Measurements from ENCODE around the gene KDR.

Gene KDR

DNA sequence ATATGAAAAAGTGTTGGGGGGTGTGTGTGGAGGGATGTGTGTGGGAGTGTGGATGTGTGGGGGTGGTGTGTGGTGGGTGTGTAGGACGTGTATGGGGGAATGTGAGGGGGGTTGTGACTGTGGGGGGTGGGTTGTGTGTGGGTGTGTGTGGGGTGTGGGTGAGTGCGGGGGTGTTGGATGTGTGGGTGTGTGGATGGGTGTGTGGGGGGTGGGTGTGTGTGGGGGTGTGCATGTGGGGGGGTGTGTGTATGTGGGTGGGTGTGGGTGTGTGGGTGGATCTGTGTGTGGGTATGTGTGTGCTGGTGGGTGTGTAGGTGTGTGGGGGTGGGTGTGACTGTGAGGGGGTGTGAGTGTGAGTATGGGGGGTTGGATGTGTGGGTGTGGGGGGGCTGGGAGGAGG is 47.8 kb downstream of the KDR start:
- DNase-seq, result no peak

DNA sequence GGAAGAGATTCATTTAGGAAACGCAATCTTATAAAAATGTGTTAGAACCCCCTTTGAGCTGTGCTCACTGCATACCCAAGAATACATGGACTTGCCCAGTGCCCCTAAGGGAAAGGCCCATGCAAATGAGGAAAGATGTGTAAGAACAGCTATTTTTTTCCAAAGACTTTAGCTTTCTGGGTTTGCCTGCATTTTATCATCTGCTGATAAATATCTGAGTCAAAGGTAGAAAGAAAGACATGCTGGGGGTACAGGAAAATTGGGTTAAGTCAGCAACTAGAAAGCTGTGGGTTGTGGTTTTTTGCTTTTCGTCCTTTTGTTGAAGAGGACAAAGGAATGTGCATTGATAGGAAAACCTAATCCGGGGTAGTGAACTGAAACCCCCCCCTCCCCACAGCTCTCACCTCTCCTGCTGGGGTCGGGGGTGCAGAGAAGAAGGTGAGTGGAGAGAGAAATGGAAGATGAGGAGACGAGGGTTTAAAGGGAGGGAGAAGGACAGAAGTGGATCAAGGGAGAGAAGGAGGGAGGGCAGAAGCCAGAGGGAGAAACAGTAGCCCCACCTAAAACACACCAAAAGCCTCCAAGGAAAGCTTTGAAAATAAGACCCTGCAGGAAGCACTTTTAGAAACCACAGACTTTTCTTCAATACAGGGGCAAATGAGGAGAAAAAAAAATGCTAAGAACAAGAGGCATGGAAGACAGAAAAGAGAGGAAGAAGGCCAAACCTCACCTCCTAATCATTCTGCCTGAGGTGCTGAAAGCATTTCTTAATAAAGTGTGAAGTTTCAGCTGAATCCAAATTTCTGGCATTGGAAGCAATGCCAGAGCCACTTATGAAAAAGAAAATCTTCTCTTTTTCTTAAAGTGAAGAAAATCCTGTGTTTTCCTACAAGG is 49.3 kb downstream of the KDR start:
- no peak for DNase-seq

DNA sequence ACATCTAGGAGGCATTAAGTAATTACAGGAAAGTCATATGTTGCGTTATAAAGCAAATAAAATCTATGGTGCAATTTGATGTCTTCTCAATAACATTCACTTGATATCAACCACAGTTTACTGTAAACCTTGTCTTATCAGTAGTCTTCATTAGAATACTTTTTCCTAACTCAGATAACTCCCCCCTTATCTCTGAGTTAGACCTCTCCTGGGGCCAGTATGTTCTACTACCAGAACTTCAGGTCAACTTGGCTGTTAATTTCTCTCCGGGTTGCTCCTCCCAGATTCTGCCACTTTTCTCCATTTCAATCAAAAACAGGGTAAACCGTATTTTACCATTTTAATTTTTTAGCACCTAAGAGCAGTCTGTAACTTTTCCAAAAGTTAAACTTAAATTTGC is 50.0 kb downstream of the KDR start:
- no peak for DNase-seq

DNA sequence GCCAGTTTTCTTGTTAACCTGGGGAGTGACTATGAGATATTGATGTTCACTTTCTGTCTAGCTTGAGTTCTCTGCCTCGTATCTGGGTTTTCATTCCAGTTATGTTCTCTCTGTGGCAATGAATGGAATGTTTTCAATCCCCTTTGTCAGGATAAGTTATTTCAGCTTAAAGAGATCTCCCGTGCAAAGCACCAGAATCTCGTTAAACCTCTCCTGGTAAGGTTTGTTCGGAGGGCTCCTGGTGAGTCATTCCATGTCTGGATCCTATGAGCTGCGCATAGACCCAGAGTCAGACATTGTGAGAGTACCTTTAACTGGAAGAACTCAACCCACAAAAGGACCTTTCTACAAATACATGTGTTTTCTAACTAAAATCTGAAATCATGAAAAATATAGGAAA is 51.0 kb downstream of the KDR start:
- DNase-seq, result no peak

GRCh38 chr4:55071951-55072350 is 53.4 kb downstream of the KDR start:
- DNase-seq, result no peak

DNA sequence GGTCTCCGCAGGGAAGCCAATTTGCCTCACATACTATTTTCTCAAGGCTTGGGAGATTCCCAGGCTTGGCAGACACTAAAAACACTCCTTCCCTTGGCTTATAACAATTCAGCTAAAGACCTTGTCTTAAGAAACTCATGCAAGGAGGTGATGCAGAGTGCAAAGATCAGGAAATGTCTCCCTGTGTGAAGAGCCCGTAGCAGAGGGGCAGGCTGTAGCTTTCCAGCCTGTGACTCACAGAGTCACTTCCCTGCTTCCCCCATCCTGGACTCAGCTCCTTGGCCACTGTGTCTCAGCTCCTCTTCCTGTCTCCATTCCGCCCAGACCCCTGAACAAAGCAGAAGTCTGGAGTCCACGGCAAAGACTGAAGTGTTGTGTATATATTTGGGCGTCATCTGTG is 56.1 kb downstream of the KDR start:
- no peak for DNase-seq

DNA sequence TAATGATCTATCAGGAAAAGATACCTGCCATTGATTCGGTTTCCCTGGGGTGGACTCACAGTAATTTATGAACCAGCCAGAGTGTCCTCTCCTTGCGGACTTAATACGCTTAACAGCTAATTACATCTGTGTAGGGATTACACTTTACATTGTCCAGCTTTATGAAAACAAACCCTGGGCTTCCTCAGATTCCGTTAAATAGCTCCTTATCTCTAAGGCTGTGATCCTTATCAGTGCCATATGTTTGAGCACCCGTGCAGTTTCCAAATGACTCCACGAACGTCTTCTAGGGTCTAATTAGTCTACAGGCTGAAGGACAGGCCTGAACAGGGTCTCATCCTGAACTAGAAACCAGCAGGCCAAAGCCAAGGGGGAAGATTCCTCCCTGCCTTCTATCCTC is 56.9 kb downstream of the KDR start:
- DNase-seq, result no peak

GRCh38 chr4:55066018-55066417 is 59.4 kb downstream of the KDR start:
- DNase-seq, result no peak

DNA sequence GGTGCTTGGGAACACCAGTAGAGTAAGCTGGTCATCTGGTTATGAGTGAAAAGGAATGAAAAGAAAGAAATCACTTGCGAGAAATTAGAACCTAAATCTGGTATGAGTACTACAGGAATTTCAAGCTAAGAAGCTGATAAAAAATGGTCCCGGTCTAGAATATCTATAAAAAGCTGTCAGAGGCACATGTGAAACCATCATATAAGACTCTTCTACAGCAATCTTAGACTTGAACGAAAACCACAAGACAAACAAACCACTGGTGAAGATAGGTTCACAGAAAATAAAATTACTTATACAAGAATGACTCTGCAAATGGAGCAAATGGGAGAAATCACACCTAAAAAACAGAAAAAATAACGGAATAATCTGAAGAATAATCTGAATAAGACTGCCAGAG is 69.9 kb downstream of the KDR start:
- no peak for DNase-seq

DNA sequence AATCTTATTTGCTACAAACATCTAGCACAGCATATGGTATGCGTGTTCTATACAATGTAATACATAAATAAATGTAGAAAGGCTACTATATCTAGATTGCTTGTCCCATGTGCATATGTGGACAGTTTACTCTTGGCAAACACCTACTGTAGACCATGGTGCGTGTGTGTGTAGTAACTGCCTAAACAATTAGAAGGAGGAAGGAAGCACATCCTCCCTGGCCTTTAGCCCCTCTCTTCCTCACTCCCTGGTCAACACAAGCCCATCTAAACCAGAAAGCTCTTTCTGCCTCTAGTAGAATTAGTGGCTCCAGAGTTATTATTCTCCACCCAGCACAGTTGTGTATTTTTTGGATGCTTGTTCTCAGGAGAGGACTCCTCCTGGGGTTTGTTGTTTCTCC is 73.9 kb downstream of the KDR start:
- DNase-seq, result no peak

DNA sequence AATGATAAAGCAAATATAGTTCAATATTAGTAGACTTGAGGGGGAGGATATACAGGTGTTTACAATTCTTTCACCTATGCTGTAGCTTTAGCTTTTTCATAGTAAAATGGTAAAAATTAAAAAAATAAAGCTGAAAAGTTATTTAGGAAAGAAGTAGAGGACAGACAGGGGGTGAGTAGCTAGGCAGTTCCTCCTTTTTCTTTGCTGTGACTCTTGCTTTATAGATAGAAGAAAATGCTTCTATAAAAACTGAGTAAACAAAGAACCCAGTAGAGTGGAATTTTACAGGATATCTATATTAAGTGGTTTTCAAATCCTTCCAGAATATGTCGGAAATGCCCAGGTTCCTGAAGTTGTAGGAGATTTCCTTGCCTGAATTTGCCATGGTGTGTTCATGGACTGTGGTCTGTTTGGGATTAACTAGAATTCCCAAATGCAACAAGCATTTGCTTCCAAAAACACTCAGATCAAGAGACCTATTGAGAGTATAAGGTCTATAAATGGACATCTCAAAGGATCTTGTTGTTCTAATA is 74.9 kb downstream of the KDR start:
- DNase-seq, result no peak

DNA sequence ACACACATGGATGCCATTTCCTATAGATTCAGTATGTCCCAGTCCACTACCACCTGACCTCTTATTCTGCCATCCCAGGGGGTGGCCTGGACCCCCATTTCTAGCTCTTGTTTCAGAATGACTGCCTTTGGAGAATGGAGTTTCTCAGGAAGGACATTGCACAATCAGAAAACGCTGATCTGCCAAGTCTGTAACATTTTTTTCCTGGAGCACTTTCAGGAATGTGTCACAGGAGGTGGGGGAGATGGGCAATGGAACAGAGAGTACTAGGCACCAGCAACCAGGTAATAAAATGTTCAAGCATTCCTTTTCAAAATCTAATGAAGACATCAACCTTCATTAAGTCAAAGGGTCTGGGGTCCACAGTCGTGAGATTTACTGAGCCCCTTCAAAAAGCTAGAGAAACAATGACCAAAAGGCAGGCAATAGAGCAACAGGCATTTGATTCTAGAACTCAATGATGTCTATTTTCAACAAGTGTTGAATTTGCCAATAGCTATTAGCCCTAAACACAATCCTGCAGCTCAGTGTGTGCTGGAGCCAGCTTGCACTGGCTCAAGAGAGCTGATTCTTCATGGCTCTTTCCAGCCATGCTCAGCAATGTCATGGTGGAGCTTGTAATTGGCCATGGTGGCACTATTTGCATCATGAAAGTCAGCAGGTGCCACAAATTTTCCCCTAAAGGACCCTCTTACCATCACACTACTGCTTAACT is 87.1 kb downstream of the KDR start:
- DNase-seq, result no peak

- DNase-seq, result no peak
These were observed 87.7 kb downstream of the KDR start for GRCh38 chr4:55037728-55038127.

DNA sequence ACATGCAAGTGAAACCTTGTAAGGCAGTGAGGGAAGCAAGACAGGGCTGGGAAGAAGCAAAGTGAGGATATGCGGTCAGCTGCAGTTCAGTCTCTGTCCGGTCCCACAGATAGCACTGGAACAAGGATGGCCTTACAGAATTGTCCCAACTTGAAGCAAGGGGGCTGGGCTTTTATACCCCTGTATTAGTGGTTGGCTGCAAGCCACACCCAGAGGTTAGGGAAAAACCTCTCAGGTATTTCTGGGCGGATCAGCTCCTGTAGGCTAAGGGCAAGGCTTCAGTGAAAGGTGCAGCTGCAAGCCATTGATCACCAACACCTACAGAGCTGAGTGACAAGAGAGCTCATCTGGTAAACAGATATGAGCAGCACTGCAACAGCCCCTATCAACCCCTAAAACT is 89.0 kb downstream of the KDR start:
- DNase-seq, result no peak

GRCh38 chr4:55035892-55036291 is 89.5 kb downstream of the KDR start:
- no peak for DNase-seq

DNA sequence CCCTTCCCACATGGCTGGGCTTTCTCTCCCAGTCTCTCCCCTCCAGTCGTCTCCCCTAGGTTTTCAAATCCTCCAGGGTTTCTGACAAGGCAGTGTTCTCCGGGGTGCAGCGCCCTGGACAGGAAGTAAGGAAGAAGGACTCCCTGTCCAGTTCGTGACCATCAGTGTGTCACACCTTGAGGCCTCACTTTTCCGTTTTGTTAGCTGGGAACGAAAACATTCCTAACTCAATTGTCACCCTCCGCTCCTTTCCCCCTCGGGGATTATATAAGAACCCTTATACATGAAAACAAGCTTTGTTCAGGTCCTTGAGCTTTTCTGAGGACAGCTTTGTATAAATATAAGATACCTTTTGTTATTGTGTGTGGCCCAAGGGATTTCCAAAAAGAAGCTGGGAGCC is 92.1 kb downstream of the KDR start:
- DNase-seq, result no peak

DNA sequence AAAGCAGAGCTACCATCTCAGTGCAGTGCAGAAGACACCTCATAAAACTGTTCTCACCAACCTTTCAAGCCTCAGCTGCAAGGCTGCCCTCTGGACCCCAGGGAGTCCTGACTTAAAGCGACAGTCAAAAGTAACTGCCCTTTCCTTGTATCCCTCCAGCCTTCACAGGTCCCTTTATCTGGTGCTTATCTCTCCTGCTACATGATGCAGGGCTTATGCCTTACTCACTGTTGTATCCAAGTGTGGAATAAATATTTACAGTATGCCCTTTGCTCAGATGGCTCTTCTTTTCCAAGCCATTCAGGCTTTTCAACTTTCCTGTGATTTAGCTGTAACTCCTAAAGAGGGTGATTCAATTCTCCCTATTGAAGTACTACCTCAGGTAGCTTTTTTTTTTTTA is 92.6 kb downstream of the KDR start:
- DNase-seq, result no peak

DNA sequence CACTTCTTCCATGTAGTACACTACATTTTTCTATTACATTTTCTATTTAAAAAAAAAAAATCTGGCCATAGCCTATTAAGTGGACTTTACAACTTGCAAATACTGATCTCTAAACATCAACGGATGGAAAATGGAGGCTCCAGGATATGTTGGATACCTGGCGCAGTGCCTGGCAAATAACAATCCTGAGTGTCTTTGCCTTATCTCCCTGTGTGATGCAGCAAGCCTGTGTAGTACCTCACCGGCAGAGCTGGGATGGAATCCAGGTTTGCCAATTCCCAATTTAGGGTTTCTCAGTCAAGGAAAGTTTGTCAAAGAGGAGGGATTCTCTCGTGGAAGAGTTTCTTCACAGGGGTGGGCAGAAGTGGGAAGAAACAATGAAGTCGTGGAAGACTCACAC is 93.2 kb downstream of the KDR start:
- no peak for DNase-seq

DNA sequence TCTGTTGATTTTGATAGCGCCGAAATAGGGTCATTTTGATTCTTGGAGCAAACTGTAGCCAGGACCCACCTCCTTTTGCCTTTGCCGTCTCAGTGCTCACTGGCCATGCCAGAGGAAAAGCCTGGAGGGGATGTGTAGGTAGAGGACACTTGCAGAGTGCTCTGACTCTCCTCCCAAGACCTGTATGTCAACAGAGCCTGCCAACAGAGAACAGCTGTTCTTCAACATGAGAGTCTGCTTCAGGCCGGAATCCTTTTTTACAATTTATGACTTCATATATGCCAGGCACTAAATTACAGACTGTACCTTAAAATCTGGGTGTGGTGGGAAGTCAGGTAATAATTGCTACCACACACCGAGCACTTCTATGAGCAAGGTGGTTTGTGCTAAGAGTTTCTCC is 94.2 kb downstream of the KDR start:
- no peak for DNase-seq

DNA sequence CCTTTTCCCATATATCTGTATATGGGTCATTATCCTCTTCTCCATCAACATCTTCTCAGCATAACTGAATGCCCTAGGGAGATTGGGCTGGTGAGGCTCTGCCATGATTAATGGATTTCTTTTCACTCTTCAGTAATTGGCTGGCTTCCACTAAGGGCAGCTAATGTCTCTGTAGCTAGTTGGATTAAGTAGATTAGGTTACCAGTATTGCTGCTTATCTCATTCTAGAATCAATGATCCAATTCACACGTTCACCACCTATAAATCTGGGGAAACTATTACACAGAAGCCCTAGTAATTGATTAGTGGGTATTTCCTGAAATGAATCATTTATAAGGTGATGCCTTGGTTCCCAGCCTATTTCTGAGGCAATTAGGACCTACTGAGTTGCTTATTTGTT is 94.8 kb downstream of the KDR start:
- DNase-seq, result no peak

DNA sequence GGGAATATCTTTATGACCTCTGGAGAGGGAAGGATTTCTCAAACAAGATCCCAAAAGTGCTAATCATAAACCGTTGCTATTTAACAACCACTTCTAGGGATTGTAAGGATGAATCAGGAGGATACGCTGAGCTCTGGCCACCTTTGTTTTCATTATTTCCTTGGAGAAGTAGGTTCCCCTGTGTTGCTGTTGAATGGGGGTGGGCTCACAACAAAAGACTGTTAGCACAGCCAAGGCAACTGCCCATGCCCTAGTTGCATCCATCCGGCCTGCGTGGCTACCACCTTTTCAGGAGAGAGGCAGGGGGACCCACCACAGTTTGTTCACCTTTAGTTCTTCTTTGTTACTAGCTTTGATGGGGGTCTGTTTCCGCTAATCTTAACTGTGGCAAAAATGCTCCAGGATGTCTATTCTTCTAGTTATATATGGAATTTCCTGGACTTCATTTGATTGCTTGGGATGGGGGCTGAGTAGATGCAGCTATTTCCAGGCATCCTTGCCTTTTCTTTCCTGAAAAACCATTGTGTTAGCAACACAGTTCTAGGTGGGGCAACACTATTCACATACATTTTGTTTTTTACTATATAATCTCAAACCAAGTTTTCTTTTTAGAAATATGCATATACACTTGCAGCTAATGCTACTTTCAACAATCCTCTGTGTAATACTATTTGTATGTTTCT is 95.4 kb downstream of the KDR start:
- DNase-seq, result no peak

GRCh38 chr4:55029321-55029720 is 96.1 kb downstream of the KDR start:
- DNase-seq, result no peak
